ENCODE data around the gene ECE1.

Gene ECE1

DNA sequence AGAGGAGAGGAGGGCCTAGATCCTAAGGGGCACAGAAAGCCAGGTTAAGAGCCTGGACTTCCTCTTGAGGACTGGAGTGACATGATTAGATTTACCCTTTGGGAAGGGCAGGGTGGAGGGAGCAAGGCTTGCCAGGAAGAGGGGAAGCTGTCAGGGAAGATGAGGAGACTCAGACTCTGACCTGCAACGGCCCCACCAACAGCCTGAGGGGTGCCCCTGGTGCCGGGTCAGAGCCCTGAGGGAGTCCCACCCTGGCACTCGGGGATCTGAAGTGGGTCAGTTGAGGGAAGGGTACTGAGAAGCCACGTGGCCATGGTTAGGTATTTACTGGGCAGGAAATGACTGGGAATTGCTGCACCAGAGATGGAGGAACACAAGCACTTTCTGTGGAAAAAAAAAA, 9.8 kb downstream of the ECE1 start:
- Histone ChIP-seq H3F3A (ENCODE audit: low read depth) (no peaks in the 10 kb centered on the region), H3K4me3 (ENCODE audit: low read length, poor library complexity, severe bottlenecking) (peak overlapping the region; percentile 51), H3K9ac (ENCODE audit: low read depth, low read length, poor library complexity, severe bottlenecking) (peak overlapping the region; percentile 63), H3K79me2 (ENCODE audit: insufficient read depth, low read length) (no peaks in the 10 kb centered on the region), H3K9me3 (ENCODE audit: insufficient read depth, low read depth, low read length) (no peaks in the 10 kb centered on the region), H3K9me2 (replicated peaks; ENCODE audit: low read depth, low read length) (no peaks in the 10 kb centered on the region), H3K4me2 (ENCODE audit: low read depth, low read length, poor library complexity, severe bottlenecking) (peak overlapping the region; percentile 73), H3K36me3 (ENCODE audit: insufficient read depth, low read length) (no peaks in the 10 kb centered on the region; the same call in 1 of the 2 replicates), H4K20me1 (ENCODE audit: insufficient read depth, low read length, poor library complexity, severe bottlenecking) (no peaks in the 10 kb centered on the region), H3K27me3 (ENCODE audit: insufficient read depth, low read length, poor library complexity, severe bottlenecking) (no peaks in the 10 kb centered on the region), H3K4me1 (ENCODE audit: insufficient read depth, low read length, poor library complexity, severe bottlenecking) (peaks cover 20% of the 10 kb centered on the region), H2AFZ (ENCODE audit: low read length) (no peak overlapping the region)
- TF ChIP-seq EZH2phosphoT487 (IDR thresholded peaks at IDR 0.05; ENCODE audit: borderline replicate concordance): no peak
- TF ChIP-seq CTCF (conservative IDR thresholded peaks at IDR 0.05; ENCODE audit: low read length): no peak

GRCh38 chr1:21280011-21280471, 10.2 kb downstream of the ECE1 start:
- Histone ChIP-seq H3K9me2 (replicated peaks; ENCODE audit: low read depth, low read length) (no peaks in the 10 kb centered on the region), H3K9ac (ENCODE audit: low read depth, low read length, poor library complexity, severe bottlenecking) (peak overlapping the region; percentile 63), H3K27me3 (ENCODE audit: insufficient read depth, low read length, poor library complexity, severe bottlenecking) (no peaks in the 10 kb centered on the region), H3K4me1 (ENCODE audit: insufficient read depth, low read length, poor library complexity, severe bottlenecking) (peaks cover 20% of the 10 kb centered on the region), H2AFZ (ENCODE audit: low read length) (peak overlapping the region; percentile 94), H3K4me2 (ENCODE audit: low read depth, low read length, poor library complexity, severe bottlenecking) (peak overlapping the region; percentile 73), H3K4me3 (ENCODE audit: low read length, poor library complexity, severe bottlenecking) (peak overlapping the region; percentile 51), H3K9me3 (ENCODE audit: insufficient read depth, low read depth, low read length) (no peaks in the 10 kb centered on the region), H3F3A (ENCODE audit: low read depth) (no peaks in the 10 kb centered on the region), H3K36me3 (ENCODE audit: insufficient read depth, low read length) (no peaks in the 10 kb centered on the region; the same call in 1 of the 2 replicates), H4K20me1 (ENCODE audit: insufficient read depth, low read length, poor library complexity, severe bottlenecking) (no peaks in the 10 kb centered on the region), H3K79me2 (ENCODE audit: insufficient read depth, low read length) (no peaks in the 10 kb centered on the region)
- TF ChIP-seq EZH2phosphoT487 (IDR thresholded peaks at IDR 0.05; ENCODE audit: borderline replicate concordance) (no peak), CTCF (conservative IDR thresholded peaks at IDR 0.05; ENCODE audit: low read length) (no peak)

DNA sequence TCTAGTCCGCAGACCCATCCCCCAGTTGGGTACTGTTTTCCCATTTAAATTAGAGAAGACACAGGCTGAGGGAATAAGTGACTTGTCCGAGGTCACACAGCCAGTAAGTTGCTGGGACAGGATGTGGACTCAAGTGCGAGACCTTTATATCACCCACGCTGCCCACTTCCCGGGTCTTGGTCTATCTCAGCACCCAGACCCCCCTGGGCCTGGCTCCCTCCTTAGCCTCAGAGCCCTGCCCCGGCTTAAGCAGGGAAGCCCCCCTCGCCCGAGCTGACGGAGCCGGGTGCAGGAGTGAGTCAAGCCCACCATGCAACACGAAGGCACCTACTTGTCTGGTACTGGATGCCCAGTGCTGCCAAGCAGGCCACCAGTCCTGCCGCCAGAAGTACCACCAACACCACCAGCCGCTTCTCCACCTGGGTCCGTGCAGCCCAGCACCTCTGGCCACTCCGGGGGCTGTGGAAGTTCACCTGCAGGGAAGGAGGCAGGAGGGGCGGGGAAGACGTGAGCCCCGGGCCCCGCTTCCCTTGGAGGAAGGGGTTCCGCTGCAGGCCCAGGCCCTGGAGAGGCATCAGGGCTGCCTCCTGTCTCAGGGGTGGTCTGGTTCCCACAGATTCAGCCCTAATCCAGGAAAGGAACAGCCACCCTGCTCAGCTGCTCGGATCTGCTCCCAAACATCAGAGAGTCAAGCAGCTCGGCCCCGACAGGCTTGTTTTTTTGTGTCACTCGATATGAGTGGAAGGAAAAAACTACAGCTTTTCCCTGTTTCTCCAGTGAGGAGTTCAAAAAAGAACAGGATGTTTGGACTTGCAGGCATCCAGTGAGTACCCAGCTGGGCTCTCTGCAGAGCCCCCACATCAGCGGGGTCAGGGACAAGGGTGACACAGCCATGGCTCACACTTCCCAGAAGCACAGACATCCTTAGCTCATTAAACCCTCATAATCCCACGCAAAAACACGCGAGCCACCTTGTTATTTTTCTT, 11.1 kb downstream of the ECE1 start:
- H3K36me3 ChIP-seq (ENCODE audit: insufficient read depth, low read length): no peaks in the 10 kb centered on the region; the same call in 1 of the 2 replicates
- peak overlapping the region; percentile 73 for H3K4me2 ChIP-seq (ENCODE audit: low read depth, low read length, poor library complexity, severe bottlenecking)
- H2AFZ ChIP-seq (ENCODE audit: low read length): peak overlapping the region; percentile 94
- H3K9me3 ChIP-seq (ENCODE audit: insufficient read depth, low read depth, low read length): no peaks in the 10 kb centered on the region
- H3K4me1 ChIP-seq (ENCODE audit: insufficient read depth, low read length, poor library complexity, severe bottlenecking): peaks cover 24% of the 10 kb centered on the region
- no peaks in the 10 kb centered on the region for H3F3A ChIP-seq (ENCODE audit: low read depth)
- no peaks in the 10 kb centered on the region for H3K79me2 ChIP-seq (ENCODE audit: insufficient read depth, low read length)
- no peaks in the 10 kb centered on the region for H3K9me2 ChIP-seq (replicated peaks; ENCODE audit: low read depth, low read length)
- no peaks in the 10 kb centered on the region for H3K27me3 ChIP-seq (ENCODE audit: insufficient read depth, low read length, poor library complexity, severe bottlenecking)
- no peak for TF ChIP-seq EZH2phosphoT487 (IDR thresholded peaks at IDR 0.05; ENCODE audit: borderline replicate concordance)
- no peak for TF ChIP-seq CTCF (conservative IDR thresholded peaks at IDR 0.05; ENCODE audit: low read length)
- no peaks in the 10 kb centered on the region for H4K20me1 ChIP-seq (ENCODE audit: insufficient read depth, low read length, poor library complexity, severe bottlenecking)
- H3K9ac ChIP-seq (ENCODE audit: low read depth, low read length, poor library complexity, severe bottlenecking): peak overlapping the region; percentile 63
- H3K4me3 ChIP-seq (ENCODE audit: low read length, poor library complexity, severe bottlenecking): peak overlapping the region; percentile 51
